ENCODE measurements around the gene ARMC2.

GRCh38 chr6:108983151-108983550 is 134.9 kb downstream of the ARMC2 start:
- TF ChIP-seq POLR2A (IDR thresholded peaks at IDR 0.05; ENCODE audit: low read length) (no peak), CTCF (IDR thresholded peaks at IDR 0.05) (no peak), CEBPB (IDR thresholded peaks at IDR 0.05) (no peak), MAZ (IDR thresholded peaks at IDR 0.05; ENCODE audit: borderline replicate concordance, low read depth, low read length) (no peak), JUN (IDR thresholded peaks at IDR 0.05) (no peak), USF2 (IDR thresholded peaks at IDR 0.05) (no peak), ZSCAN20 (CRISPR knock-in tag; IDR thresholded peaks at IDR 0.05) (no peak), EP300 (IDR thresholded peaks at IDR 0.05) (no peak), MAX (IDR thresholded peaks at IDR 0.05) (no peak), KDM1A (IDR thresholded peaks at IDR 0.05; ENCODE audit: low read depth) (no peak), RFX5 (IDR thresholded peaks at IDR 0.05) (no peak), E2F6 (IDR thresholded peaks at IDR 0.05; ENCODE audit: borderline replicate concordance, low read depth) (no peak), BCL3 (IDR thresholded peaks at IDR 0.05) (no peak), ESRRA (IDR thresholded peaks at IDR 0.05; ENCODE audit: borderline replicate concordance, low read length) (no peak)
